NCI-H1436 treated with DMSO at 0.1 percent for 48 hours (cell line): ENCODE data around the gene CAVIN1.
"Not testable (repeated sequence)": the region's sequence is repeated elsewhere in the genome, so short reads cannot be mapped to it uniquely, and the experiment has no call there.

Experiments used
- DNase-seq: peaks from one replicate; lab custom pipeline; 2025; lab: John Stamatoyannopoulos, UW

Gene CAVIN1

DNA sequence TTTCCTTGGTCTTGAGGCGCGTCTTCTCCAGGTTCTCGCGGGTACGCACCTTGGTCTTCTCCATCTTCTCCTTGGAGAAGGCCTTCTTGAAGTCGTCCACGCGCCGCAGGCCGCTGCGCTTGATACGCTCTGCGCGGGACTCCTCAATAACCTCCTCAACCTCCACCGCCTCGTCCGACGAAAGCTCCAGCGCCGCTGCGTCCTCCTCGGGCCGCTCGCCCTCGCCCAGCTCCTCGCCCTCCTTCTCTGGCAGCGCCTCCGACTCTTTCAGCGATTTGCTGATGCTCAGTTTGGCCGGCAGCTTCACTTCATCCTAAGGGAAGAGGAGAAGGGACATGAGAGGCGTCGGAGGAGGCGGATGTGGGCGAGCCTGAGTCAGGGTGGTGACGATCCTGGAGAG lies 18.0 kb downstream of the CAVIN1 start:
- DNase-seq, result no peak

DNA sequence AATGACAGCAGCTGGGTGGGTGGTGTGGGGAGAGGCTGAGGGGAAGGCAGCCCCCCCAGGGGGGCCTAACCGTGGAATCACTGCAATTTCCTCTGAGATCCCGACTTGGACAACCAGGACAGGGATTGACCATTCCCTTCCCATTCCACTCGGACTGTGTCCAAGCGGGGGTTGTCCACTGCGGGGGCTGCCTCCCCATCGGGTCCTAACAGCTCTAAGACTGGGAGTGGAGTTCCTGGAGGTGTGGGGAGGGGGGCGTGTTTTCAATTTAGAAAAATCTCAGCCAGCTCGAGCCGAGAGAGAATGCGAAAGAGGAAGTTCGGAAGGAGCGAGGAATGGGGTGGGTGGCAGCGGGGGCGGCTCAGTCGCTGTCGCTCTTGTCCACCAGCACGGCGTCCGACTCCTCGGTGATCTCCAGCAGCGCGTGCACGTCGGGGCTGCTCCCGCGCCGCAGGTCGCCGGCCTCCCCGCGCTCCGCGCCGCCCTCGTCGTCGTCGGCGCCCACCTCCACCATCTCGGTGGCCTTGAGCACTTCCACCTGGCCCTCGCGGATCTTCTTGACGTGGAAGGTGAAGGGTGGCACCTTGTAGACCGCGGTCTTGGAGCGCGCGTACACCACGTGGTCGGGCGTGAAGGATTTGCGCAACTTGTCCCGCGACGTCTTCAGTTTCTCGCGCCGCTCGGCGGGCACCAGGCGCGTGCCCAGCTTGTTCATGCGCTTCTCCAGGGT lies 18.6 kb downstream of the CAVIN1 start:
- no peak for DNase-seq

DNA sequence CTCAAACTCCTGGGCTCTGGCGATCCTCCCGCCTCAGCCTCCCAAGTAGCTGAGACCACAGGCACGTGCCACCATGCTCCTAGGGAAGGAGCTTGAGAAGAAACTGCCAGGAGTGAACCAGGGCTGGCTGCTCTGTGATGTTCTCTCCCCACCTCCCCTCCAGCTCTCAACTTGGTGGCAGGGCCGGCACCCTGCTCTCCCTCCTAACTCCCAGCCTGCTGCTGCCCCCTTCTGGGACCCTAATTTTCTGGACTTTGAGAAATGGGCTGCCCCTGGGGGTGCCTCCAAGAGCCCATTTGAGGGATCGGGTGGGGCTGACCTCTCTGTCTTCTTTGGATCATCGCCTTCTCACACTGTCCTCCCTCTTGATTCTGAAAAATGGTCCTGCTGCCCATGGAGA lies 19.9 kb downstream of the CAVIN1 start:
- no peak for DNase-seq

DNA sequence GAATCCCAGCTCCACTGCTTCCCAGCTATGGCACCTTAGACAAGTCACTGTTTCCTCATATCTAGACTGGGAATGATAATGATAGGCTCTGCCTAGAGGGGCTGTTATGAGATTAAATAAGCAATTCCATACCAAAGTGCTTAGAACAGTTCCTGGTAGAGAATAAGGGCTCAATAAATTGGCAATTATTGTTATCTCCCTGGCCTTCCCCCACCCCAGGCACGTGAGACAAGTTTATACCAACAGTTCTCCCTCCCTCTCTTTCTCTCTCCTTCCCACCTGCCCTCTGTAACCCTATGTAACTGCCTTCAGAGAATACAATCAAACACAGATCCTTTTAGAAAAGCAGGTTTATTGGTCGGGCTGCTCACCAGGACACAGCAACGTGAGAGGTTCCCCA lies 20.9 kb downstream of the CAVIN1 start:
- DNase-seq, result no peak

DNA sequence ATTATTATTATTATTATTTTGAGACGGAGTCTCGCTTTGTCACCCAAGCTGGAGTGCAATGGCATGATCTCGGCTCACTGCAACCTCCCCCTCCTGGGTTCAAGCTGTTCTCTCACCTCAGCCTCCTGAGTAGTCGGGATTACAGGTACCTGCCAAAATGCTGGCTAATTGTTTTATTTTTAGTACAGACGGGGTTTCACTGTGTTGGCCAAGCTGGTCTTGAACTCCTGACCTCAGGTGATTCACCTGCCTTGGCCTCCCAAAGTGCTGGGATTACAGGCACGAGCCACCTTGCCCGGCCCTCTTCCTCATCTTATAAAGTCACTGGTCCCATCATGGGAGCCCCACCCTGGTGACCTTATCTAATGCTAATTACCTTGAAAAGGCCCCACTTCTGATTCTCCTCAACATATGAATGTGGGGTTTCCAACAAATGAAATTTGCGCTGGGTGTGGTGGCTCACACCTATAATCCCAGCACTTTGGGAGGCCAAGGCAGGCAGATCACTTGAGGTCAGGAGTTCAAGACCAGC lies 22.1 kb downstream of the CAVIN1 start:
- DNase-seq, result not testable (repeated sequence)

- no peak for DNase-seq
These were observed 22.9 kb downstream of the CAVIN1 start for GRCh38 chr17:42399948-42400843.

DNA sequence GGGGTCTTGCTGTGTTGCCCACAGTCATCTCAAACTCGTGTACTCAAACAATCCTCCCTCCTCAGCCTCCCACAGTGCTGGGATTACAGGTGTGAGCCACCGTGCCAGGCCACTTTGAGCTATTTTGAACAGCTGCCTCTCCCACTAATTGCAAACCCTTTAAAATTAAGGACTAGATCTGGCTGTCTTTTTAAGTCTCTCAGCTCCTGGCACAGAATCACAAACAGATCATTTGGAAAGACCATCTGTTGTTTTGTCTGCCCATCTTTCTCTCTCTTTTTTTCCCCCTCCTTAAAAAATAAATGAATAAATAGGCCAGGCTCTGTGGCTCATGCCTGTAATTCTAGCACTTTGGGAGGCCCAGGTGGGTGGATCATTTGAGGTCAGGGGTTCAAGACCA lies 23.9 kb downstream of the CAVIN1 start:
- DNase-seq, result no peak

GRCh38 chr17:42395601-42396000 lies 27.5 kb downstream of the CAVIN1 start:
- not testable (repeated sequence) for DNase-seq

GRCh38 chr17:42394838-42395237 lies 28.2 kb downstream of the CAVIN1 start:
- no peak for DNase-seq

- no peak for DNase-seq
These were observed 30.2 kb downstream of the CAVIN1 start for GRCh38 chr17:42392692-42393415.

GRCh38 chr17:42391439-42391838 lies 31.6 kb downstream of the CAVIN1 start:
- not testable (repeated sequence) for DNase-seq

DNA sequence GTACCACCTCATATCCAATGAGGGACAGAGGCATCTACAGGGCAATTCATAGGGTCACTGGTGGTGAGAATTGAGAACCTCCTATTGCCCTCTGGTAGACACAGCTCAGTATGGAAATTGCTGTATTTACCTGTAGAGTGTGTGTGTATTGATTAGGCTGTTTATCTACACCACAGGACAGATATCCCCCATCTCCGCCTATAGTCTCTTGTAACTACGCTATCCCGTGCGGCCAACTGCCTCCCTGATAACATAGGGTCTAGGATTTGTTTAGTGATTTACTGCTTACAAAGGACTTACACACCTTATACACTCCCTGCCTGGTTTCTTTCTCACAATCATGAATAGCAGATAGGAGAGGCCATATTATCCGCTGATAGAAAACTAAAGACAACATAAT lies 33.2 kb downstream of the CAVIN1 start:
- no peak for DNase-seq

DNA sequence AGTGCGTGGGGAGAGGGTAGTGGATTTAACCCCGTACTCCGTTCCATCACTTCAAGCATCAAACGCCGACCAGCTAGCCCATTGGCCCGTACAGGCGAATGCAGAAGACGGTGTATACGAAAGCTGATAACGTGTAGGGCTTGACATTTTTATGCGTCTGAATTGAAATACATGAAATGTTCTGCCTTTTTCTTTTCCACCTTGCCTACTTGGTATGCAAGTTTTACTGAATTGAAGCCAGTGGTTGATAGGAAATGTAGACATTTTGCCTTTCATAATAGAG lies 34.0 kb downstream of the CAVIN1 start:
- no peak for DNase-seq

GRCh38 chr17:42388381-42389134 lies 34.5 kb downstream of the CAVIN1 start, which contains the start of gene STAT3:
STAT3 (minus strand) TSS chr17:42388442; CDS start chr17:42348516, 39,926 bp downstream.
- peak; percentile 99 for DNase-seq

DNA sequence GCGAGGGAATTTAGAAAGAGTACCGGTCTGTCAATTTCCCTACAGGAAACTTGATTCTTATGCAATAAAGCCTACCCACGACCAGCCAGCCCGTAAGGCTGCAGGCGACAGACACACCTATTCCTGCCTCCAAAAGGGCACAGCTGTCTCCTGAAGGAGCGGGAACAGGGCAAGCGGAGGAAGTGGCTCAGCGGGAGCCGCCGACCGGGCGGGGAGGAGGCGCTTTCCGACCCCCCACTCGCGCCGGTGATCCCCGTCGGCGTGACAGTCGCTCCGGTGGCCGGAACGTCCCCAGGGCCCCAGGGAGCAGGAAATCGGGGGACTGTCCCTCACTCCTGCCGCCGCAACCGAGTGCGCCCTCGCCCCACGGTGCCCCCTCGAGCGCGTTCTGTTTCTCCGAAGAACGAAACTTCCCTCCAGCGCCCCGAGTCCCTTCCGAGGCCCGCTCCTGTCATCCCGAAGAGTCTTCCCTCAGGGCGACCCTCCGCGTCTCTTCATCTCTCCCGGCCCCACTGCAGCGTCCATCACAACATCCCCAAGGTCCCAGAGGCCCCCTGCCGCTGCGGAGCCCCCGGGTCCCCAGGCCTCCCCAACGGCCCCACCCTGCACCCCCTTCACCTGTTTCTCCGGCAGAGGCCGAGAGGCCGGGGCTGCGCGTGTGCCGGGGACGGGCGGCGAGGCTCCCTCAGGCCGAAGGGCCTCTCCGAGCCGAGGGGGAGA lies 35.2 kb downstream of the CAVIN1 start:
- no peak for DNase-seq

DNA sequence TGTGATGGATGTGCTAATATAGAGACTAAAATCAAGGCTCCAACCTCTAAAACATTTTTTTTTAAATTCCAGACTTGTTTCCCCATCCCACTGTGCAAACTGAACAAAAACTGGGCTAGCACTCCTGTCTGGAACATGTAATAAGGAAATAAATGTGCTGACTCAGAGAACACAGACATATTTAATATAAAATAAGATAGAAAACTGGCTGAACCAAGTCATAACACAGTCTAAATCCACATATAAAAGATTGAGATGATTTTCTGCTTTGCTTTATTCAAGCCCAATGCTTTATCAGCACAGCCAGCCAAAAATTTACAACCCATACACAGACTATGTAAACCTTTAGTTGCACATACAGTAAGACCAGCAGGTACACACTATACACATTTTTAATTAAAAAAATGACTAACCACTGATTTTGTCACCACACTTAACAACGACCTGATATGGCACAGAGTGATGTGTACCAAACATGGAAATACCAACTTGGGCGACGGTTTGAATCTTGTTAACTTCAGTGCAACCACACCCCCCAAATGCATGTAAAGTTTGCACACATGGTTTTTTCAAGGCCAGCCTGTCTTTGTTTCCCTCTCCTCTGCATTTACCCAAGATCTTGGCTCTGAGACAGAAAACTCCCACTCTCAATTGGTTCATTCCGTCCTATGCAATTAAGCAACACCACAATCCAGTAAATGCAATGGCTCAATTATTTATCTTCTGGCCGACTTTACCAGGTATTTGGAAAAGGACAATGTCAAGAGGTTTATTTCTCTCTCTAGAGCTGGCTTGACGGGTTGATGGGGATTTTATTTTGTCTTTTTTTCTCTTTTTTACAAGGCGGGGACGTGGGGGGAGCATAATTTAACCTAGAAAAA lies 36.0 kb downstream of the CAVIN1 start:
- no peak for DNase-seq

GRCh38 chr17:42381898-42382297 lies 41.2 kb downstream of the CAVIN1 start:
- no peak for DNase-seq

GRCh38 chr17:42380935-42381334 lies 42.1 kb downstream of the CAVIN1 start:
- no peak for DNase-seq

DNA sequence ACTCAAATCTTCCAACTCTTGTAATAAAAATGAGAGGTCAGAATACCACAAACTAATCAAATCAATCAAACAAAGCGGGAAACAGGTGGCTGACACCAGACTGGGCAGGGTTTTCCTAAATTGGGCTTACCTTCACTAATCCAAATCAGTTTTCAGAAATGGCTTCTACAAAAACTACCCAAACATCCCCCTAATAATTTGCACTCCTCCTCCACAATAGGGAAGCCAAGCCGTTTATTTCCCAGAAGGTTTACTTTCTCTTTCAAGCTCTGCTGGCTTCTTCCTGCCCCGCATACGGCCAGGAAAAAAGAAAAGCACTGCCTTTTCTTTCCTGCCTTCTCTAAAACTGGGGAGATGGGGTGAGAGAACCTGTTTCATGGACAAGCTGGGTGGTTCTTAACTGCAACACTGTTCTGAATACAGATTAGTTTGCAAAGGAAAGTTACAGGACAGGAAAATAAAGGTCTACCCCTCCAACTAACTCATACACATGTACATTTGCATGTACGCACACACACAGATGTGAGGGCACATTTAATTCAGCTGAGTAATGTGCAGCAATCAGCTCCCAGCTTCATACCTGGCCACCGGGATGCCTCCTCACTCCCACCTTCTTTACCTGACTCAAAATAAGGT lies 44.0 kb downstream of the CAVIN1 start:
- DNase-seq, result no peak
